HAP-1 (cell line): Measurements from ENCODE around the gene DLL1.

Source experiments
- DNase-seq, 2 experiments: peaks; one replicate each; pipeline ENCODE4 v3.0.0-alpha.2; 2016 to 2020; ENCODE audit warnings: low spot score in 2 of 2
- H3K27me3 ChIP-seq: fragments of 250-450 bp; sonication (Bioruptor Pico); 2 replicates; pipeline ENCODE4 v1.5.1; 2020; ENCODE audit warnings: low read depth, mild to moderate bottlenecking, moderate library complexity
- H3K36me3 ChIP-seq: fragments of 250-450 bp; sonication (Bioruptor Pico); replicated peaks from 2 replicates; pipeline ENCODE4 v1.5.1; 2020; ENCODE audit warnings: mild to moderate bottlenecking
- H3K4me1 ChIP-seq: fragments of 250-450 bp; sonication (Bioruptor Pico); 2 replicates; pipeline ENCODE4 v1.5.1; 2020; ENCODE audit warnings: mild to moderate bottlenecking
- H3K4me3 ChIP-seq: fragments of 250-450 bp; sonication (Bioruptor Pico); 2 replicates; pipeline ENCODE4 v1.5.1; 2020; ENCODE audit warnings: mild to moderate bottlenecking, moderate library complexity
- H3K9me3 ChIP-seq: fragments of 250-450 bp; sonication (Bioruptor Pico); 2 replicates; pipeline ENCODE4 v1.5.1; 2020; ENCODE audit warnings: mild to moderate bottlenecking, moderate library complexity
- in situ Hi-C: fragments of 300-500 bp; cut with MboI; formaldehyde crosslinking; loops from 3 replicates; pipeline ENCODE4 v1.14.3; 2020; ENCODE audit warnings: low sequenced_read_pairs, inconsistent platforms, mixed read lengths

DLL1 gene

GRCh38 chr6:170284126-170284773 is 6.6 kb downstream of the DLL1 start:
- in situ Hi-C loops = no loop called here
- H3K4me1 ChIP-seq = no peaks in the 10 kb centered on the region
- no peak for DNase-seq
- H3K9me3 ChIP-seq = no peaks in the 10 kb centered on the region
- H3K4me3 ChIP-seq = no peak overlapping the region
- H3K36me3 ChIP-seq = no peaks in the 10 kb centered on the region
- H3K27me3 ChIP-seq = peaks cover 9% of the 10 kb centered on the region

DNA sequence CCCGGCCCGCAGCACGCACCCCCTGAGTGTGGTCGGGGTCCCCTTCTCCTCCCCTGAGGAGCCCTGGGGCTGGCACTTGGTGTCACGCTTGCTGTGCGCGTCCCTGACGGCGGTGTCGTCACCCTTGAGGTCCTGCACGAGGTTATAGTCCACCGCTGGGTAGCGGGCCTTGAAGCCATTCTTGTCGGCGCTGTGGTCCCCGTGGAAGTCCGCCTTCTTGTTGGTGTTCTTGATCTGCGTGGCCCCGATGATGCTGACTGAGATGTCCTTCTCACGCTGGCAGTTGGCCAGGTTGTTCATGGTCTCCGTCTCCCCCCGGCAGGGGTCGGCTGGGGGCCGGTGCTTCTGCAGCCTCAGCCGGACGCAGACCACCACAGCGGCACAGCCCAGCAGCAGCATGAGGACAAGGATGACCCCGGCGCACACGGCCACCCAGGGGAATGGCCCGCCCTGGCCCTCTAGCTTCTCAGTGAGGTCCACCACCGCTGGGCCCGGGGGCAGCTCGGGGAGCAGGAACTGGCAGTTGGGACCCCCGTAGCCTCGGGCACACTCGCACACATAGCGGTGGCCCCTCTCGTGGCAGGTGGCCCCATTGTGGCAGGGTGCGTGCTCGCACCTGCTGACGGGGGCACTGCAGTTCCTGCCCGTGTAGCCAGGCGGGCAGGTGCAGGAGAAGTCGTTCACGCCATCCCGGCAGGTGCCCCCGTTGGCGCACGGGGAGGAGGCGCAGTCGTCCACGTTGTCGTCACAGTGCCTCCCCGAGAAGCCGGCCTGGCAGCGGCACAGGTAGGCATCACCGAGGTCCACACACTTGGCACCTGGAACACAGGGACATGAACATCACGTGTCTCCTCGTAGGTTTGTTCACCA is 7.4 kb downstream of the DLL1 start:
- in situ Hi-C loops = no loop called here
- Histone ChIP-seq H3K27me3 (peaks cover 3% of the 10 kb centered on the region; the same call in 1 of the 2 replicates), H3K36me3 (no peaks in the 10 kb centered on the region), H3K9me3 (no peaks in the 10 kb centered on the region), H3K4me1 (no peaks in the 10 kb centered on the region), H3K4me3 (no peak overlapping the region)
- no peak for DNase-seq

DNA sequence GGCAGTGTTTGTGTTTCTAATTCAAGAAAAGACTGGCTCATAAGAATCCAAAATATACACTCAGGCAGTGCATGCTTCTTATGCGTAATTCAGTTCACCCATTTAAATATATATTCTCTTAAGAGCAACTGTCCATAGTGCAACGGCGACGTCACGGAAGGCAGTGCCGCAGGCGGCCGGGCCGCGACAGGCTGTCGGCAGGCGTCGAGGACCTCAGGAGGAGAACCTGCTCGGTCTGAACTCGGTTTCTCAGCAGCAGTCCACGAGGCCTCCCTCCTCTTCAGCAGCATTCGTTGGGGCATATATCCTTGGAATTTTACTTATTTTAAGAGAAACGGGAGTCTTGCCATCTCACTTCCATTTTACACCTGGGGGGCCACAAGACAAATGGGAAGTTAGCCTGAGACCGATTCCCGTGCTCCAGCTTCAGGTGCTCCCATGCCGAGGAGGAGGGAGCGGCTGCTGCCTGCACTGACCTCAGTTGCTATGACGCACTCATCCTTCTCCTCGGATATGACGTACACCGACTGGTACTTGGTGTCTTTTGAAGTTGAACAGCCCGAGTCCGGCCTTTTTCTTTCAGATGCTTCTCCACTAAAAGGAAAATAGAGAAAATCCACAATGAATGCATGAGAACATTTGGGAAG is 8.2 kb downstream of the DLL1 start:
- in situ Hi-C loops = no loop called here
- H3K36me3 ChIP-seq = no peaks in the 10 kb centered on the region

GRCh38 chr6:170281331-170282292 is 9.3 kb downstream of the DLL1 start:
- no peaks in the 10 kb centered on the region for H3K27me3 ChIP-seq
- in situ Hi-C loops = no loop called here

More for the DNA sequence above, 8.2 kb downstream of the DLL1 start:
- no peaks in the 10 kb centered on the region for H3K4me1 ChIP-seq
- no peaks in the 10 kb centered on the region for H3K9me3 ChIP-seq
- no peak overlapping the region for H3K4me3 ChIP-seq
- no peak for DNase-seq
- peaks cover 2% of the 10 kb centered on the region; the same call in 1 of the 2 replicates for H3K27me3 ChIP-seq

GRCh38 chr6:170280689-170281045 is 10.2 kb downstream of the DLL1 start:
- no peaks in the 10 kb centered on the region for H3K9me3 ChIP-seq
- H3K36me3 ChIP-seq = no peaks in the 10 kb centered on the region
- no peak overlapping the region for H3K4me3 ChIP-seq
- in situ Hi-C loops = no loop called here
- H3K27me3 ChIP-seq = no peaks in the 10 kb centered on the region
- no peak for DNase-seq
- H3K4me1 ChIP-seq = no peaks in the 10 kb centered on the region

More at GRCh38 chr6:170281331-170282292, 9.3 kb downstream of the DLL1 start:
- DNase-seq = no peak
- Histone ChIP-seq H3K36me3 (no peaks in the 10 kb centered on the region), H3K4me1 (no peaks in the 10 kb centered on the region), H3K9me3 (no peaks in the 10 kb centered on the region), H3K4me3 (no peak overlapping the region)

- no peak overlapping the region for H3K4me3 ChIP-seq
- in situ Hi-C loops = no loop called here
- no peaks in the 10 kb centered on the region for H3K4me1 ChIP-seq
- H3K36me3 ChIP-seq = no peaks in the 10 kb centered on the region
- H3K27me3 ChIP-seq = no peaks in the 10 kb centered on the region
- H3K9me3 ChIP-seq = no peaks in the 10 kb centered on the region
- DNase-seq = no peak
Observed at GRCh38 chr6:170279977-170280688, 10.7 kb downstream of the DLL1 start.

DNA sequence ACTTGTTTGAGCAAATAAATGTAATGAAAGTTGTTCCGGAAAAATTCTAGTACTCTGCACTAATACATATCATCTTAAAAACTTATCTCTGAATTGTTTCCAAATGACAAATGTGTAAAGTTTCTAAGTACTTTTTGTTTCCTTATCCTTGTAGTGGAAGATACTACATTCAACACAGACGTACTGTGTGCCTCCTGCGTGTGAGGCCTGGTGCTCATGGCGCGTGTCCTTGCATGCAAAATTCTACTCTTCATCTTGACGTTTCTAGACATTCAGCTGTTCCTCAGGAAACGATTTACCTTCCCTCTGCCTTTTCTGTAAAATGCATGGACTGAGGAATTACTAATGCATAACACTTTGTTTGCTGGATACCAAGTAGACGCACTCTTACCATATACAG is 11.5 kb downstream of the DLL1 start:
- no peak for DNase-seq
- no peaks in the 10 kb centered on the region for H3K9me3 ChIP-seq
- in situ Hi-C loops = no loop called here
- H3K4me1 ChIP-seq = no peaks in the 10 kb centered on the region
- no peak overlapping the region for H3K4me3 ChIP-seq
- H3K36me3 ChIP-seq = no peaks in the 10 kb centered on the region
- no peaks in the 10 kb centered on the region for H3K27me3 ChIP-seq

DNA sequence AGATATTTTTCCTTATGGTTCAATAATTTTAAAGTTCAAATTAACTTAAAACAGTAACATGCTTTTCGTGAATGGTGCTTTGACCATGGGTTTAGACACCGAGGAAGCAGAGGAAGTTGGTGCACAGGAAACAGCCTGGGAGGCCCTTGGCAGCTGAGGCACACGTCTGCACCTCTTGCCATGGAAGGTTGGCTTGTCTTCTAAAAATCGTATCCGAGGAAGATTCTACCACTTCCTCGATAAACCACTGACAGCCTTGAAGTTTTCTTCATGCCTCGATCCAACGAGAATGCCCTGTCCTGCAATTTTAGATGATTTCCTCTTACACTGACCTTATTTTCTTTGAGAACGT is 12.2 kb downstream of the DLL1 start:
- no peaks in the 10 kb centered on the region for H3K9me3 ChIP-seq
- in situ Hi-C loops = no loop called here
- H3K4me3 ChIP-seq = no peak overlapping the region
- no peaks in the 10 kb centered on the region for H3K36me3 ChIP-seq
- no peaks in the 10 kb centered on the region for H3K27me3 ChIP-seq
- no peak for DNase-seq
- H3K4me1 ChIP-seq = no peaks in the 10 kb centered on the region

DNA sequence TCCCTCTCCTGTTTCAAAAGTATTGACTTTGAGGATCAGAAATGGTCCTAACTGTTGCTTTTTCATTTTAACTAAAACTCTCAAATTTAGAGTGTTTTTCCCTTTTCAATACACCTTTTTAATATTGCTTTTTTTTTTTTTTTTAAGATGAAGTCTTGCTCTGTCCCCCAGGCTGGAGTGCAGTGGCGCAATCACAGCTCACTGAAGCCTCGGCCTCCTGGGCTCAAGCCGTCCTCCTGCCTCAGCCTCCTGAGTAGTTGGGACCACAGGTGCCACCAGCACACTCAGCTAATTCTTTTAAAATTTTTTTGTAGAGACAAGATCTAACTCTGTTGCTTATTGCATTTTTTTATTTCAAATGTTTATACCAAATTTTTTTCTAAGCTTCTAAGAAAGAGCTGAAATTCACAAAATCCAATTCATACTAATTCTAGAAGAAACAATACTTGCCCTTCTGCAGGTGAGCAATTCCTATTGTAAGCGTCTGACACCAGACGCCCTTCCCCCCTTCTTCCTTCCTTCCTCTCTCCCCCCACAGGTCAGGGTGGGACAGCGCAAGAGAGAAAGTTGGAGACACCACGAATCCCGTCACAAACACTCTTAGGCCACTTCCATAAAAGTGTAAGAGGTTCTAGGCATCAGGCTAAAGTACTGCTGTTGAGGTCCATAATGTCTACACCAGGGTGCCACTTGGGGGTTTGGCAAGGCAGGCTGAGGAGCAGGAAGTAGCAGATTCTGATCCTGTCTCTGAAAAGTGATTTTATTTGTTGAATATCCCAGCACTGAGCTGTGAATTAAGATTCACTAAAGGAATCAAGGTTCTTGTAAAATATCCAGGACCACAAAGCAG is 12.8 kb downstream of the DLL1 start:
- no peak for DNase-seq
- no peaks in the 10 kb centered on the region for H3K9me3 ChIP-seq
- no peaks in the 10 kb centered on the region for H3K4me1 ChIP-seq
- H3K4me3 ChIP-seq = no peak overlapping the region
- in situ Hi-C loops = no loop called here
- no peaks in the 10 kb centered on the region for H3K36me3 ChIP-seq
- H3K27me3 ChIP-seq = no peaks in the 10 kb centered on the region

- Histone ChIP-seq H3K36me3 (no peaks in the 10 kb centered on the region), H3K27me3 (no peaks in the 10 kb centered on the region), H3K4me1 (no peaks in the 10 kb centered on the region), H3K9me3 (no peaks in the 10 kb centered on the region), H3K4me3 (no peak overlapping the region)
- in situ Hi-C loops = no loop called here
- DNase-seq = no peak
Observed at GRCh38 chr6:170276369-170277057, 14.4 kb downstream of the DLL1 start.

DNA sequence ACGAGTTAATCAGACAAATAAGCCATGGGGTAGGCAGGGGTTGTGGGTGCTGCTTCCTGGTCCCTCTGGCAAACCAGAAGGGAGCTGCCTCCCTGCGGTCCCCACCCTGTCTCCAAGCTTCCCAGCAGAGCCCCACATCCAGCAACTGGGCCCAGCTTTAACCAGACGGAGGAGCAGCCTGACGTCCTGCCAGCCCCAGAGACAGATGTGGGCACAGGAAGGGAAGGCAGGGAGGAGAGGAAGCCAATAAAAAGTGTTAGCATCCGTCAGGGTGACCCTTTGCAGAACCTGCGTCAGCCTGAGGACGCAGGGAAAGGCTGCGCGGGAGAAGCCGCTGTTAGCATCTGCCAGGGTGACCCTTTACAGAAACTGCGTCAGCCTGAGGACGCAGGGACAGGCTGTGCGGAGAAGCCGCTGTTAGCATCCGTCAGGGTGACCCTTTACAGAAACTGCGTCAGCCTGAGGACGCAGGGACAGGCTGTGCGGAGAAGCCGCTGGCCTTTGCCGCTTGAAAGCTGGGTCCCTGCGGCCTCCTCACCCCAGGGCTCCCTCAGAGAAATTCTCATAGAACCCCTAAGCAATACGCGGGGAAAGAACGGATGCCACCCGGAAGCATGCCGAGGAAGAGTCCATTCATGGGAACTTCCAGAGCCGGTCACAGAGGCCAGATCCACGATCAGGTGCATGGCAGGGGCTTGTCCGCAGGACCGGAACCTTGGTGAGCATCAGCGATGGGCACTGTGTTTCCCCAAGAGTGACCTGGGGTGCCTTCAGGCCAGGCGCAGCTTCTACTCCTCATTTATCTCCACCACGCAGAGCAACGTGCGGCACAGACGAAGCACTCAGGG is 15.9 kb downstream of the DLL1 start:
- Histone ChIP-seq H3K27me3 (no peaks in the 10 kb centered on the region), H3K36me3 (no peaks in the 10 kb centered on the region), H3K4me1 (no peaks in the 10 kb centered on the region), H3K9me3 (no peaks in the 10 kb centered on the region), H3K4me3 (no peak overlapping the region)
- in situ Hi-C loops = no loop called here
- no peak for DNase-seq
